ENCODE measurements around the gene TMEM52. TPM values are rescaled to one million over a fixed set of nuclear protein-coding genes. Genes with fewer than 3 reads are reported as not detected.

The TMEM52 gene
- polyA plus RNA-seq, 2 of the 4 experiments (the other 2 are of a cell fraction), result 0.36 to 0.41 TPM

DNA sequence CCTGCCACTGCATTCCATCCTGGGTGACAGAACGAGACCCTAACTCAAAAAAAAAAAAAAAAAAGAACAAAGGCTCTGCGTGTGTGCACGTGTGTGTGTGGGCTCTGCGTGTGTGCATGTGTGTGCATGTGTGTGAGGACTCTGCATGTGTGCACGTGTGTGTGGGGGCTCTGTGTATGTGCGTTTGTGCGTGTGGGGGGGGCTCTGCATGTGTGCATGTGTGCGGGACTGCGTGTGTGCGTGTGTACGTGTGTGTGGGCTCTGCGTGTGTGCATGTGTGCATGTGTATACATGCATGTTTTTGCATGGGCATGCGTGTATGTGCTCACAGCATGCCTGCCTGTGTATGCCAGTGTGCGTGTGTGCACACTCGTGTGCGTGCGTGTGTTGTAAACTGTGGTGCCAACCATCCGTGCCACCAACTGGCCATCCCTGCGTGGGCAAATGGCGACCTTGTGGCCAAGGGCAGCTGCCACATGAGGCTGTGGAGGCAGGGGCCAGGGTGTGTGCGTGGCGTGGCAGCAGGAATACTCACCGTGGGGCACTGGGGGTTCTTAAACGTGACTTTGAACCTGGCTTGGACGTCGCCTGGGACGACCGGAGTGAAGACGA, 26.8 kb upstream of the TMEM52 start:
- DNase-seq (ENCODE audit: low read depth in 1 of 2, low spot score in 1 of 2) (no peak), FAIRE-seq (no peak), ATAC-seq (no peak)
- CTCF ChIA-PET, result interaction anchor here (2.8 to 12.7 kb wide), 3 partner anchors 12 to 229 kb away, joined by 8 to 127 read pairs (median 76); no protein-coding TSS in a partner anchor
- Histone ChIP-seq H3K9me3 (no peaks in the 10 kb centered on the region), H3K27ac (no peak overlapping the region), H3K4me1 (no peaks in the 10 kb centered on the region), H3K4me3 (no peak overlapping the region), H3K4me2 (no peak overlapping the region)
- 61% methylated on average over 17 of the region's 29 CpGs for WGBS (ENCODE audit: missing lambda C conversion rate)
- no peak for TF ChIP-seq JUNB (IDR thresholded peaks at IDR 0.05)
- no peak for TF ChIP-seq ZSCAN20 (CRISPR knock-in tag; IDR thresholded peaks at IDR 0.05)
- TF ChIP-seq RNF2 (IDR thresholded peaks at IDR 0.05; ENCODE audit: borderline replicate concordance, low read depth), result no peak
- TF ChIP-seq HOXB13 (CRISPR knock-in tag; IDR thresholded peaks at IDR 0.05; ENCODE audit: low read depth), result no peak
- TF ChIP-seq, protein P1, sequence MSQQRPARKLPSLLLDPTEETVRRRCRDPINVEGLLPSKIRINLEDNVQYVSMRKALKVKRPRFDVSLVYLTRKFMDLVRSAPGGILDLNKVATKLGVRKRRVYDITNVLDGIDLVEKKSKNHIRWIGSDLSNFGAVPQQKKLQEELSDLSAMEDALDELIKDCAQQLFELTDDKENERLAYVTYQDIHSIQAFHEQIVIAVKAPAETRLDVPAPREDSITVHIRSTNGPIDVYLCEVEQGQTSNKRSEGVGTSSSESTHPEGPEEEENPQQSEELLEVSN (IDR thresholded peaks at IDR 0.05; ENCODE audit: borderline replicate concordance, low read depth), result no peak
- no peak for TF ChIP-seq MAFK (IDR thresholded peaks at IDR 0.05; ENCODE audit: partially characterized antibody)
- TF ChIP-seq TFCP2L1 (CRISPR knock-in tag; IDR thresholded peaks at IDR 0.05), result no peak
- no peak for TF ChIP-seq SREBF2 (IDR thresholded peaks at IDR 0.05)
- TF ChIP-seq KDM1A (IDR thresholded peaks at IDR 0.05; ENCODE audit: low read depth), result no peak
- no peak for TF ChIP-seq MAZ (IDR thresholded peaks at IDR 0.05; ENCODE audit: borderline replicate concordance, low read depth, low read length)
- TF ChIP-seq, protein P2, sequence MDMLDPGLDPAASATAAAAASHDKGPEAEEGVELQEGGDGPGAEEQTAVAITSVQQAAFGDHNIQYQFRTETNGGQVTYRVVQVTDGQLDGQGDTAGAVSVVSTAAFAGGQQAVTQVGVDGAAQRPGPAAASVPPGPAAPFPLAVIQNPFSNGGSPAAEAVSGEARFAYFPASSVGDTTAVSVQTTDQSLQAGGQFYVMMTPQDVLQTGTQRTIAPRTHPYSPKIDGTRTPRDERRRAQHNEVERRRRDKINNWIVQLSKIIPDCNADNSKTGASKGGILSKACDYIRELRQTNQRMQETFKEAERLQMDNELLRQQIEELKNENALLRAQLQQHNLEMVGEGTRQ (IDR thresholded peaks at IDR 0.05), result no peak
- TF ChIP-seq RARB (CRISPR knock-in tag; IDR thresholded peaks at IDR 0.05), result no peak
- no peak for TF ChIP-seq FOXS1 (CRISPR knock-in tag; IDR thresholded peaks at IDR 0.05)
- no peak for TF ChIP-seq CBX2 (IDR thresholded peaks at IDR 0.05; ENCODE audit: borderline replicate concordance, low read depth)
- TF ChIP-seq CHD2 (IDR thresholded peaks at IDR 0.05; ENCODE audit: low read length, partially characterized antibody), result no peak
- POLR2A ChIA-PET, result no interaction called here

DNA sequence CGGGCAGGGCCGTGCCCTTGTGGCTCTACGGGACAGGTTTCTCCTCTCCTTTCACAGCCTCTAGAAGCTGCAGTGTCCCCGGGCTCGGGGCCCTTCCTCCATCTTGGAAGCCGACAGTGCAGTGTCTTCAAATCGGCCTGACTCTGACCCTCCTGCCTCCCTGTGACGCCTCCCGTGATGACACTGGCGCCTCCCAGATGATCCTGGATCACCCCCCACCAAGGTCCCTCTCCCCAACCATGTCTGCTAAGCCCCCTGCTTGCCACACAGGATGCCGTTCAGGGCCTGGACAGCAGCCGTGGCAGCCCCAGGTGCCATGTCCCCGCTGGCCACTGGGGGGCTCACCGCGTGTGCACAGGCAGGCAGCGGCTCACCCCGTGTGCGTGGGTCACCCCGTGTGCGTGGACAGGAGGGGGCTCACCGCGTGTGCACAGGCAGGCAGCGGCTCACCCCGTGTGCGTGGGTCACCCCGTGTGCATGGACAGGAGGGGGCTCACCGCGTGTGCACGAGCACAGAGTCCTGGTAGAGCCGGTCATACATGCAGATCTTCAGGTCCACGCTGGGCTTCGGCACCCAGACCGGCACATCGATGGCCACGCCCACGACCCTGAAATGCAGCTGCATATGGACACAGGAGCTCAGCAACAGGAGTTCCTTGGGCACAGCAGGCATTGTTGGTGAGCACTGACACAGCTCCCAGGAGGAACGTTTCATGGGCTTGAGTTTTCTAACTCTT, 24.9 kb upstream of the TMEM52 start:
- ATAC-seq (peak; percentile 94 to 97), FAIRE-seq (no peak), DNase-seq (ENCODE audit: low read depth in 1 of 2, low spot score in 1 of 2) (peak; percentile 64 to 71)
- CTCF ChIA-PET, result interaction anchor here (0.5 to 12.7 kb wide), 16 partner anchors 9 to 230 kb away, joined by 3 to 127 read pairs (median 4); no protein-coding TSS in a partner anchor
- WGBS (ENCODE audit: missing lambda C conversion rate), result 22% methylated on average over 11 of the region's 37 CpGs
- Histone ChIP-seq H3K27ac (peak overlapping the region in 1 of 2 experiments; percentile 57; a peak in 3 of 6 replicates), H3K4me3 (0 out of 3 replicates have a peak overlapping the region, but pooled peaks have one; percentile 11), H3K4me1 (no peaks in the 10 kb centered on the region), H3K4me2 (peak overlapping the region; percentile 67), H3K9me3 (no peaks in the 10 kb centered on the region)
- TF ChIP-seq SMC3 (IDR thresholded peaks at IDR 0.05) (peak; percentile 72), CBX2 (IDR thresholded peaks at IDR 0.05; ENCODE audit: borderline replicate concordance, low read depth) (no peak), RAD21 (conservative IDR thresholded peaks at IDR 0.05 in 1 of 2, IDR thresholded peaks at IDR 0.05 in 1 of 2) (peak; percentile 37 to 42; a peak in 3 of 5 replicates), JUNB (IDR thresholded peaks at IDR 0.05) (no peak), EHMT2 (IDR thresholded peaks at IDR 0.05; ENCODE audit: low read depth) (no peak), FOXS1 (CRISPR knock-in tag; IDR thresholded peaks at IDR 0.05) (no peak), RARB (CRISPR knock-in tag; IDR thresholded peaks at IDR 0.05) (no peak), KDM1A (IDR thresholded peaks at IDR 0.05; ENCODE audit: low read depth) (0 out of 2 replicates have a peak, but pooled peaks have one; percentile 54), MAZ (IDR thresholded peaks at IDR 0.05; ENCODE audit: borderline replicate concordance, low read depth, low read length) (no peak), ZC3H11A (IDR thresholded peaks at IDR 0.05) (no peak)
- TF ChIP-seq, protein P3, sequence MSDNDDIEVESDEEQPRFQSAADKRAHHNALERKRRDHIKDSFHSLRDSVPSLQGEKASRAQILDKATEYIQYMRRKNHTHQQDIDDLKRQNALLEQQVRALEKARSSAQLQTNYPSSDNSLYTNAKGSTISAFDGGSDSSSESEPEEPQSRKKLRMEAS (IDR thresholded peaks at IDR 0.05), result peak; percentile 74
- TF ChIP-seq, protein P4, sequence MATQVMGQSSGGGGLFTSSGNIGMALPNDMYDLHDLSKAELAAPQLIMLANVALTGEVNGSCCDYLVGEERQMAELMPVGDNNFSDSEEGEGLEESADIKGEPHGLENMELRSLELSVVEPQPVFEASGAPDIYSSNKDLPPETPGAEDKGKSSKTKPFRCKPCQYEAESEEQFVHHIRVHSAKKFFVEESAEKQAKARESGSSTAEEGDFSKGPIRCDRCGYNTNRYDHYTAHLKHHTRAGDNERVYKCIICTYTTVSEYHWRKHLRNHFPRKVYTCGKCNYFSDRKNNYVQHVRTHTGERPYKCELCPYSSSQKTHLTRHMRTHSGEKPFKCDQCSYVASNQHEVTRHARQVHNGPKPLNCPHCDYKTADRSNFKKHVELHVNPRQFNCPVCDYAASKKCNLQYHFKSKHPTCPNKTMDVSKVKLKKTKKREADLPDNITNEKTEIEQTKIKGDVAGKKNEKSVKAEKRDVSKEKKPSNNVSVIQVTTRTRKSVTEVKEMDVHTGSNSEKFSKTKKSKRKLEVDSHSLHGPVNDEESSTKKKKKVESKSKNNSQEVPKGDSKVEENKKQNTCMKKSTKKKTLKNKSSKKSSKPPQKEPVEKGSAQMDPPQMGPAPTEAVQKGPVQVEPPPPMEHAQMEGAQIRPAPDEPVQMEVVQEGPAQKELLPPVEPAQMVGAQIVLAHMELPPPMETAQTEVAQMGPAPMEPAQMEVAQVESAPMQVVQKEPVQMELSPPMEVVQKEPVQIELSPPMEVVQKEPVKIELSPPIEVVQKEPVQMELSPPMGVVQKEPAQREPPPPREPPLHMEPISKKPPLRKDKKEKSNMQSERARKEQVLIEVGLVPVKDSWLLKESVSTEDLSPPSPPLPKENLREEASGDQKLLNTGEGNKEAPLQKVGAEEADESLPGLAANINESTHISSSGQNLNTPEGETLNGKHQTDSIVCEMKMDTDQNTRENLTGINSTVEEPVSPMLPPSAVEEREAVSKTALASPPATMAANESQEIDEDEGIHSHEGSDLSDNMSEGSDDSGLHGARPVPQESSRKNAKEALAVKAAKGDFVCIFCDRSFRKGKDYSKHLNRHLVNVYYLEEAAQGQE (IDR thresholded peaks at IDR 0.05), result peak; percentile 79
- TF ChIP-seq, protein P5, sequence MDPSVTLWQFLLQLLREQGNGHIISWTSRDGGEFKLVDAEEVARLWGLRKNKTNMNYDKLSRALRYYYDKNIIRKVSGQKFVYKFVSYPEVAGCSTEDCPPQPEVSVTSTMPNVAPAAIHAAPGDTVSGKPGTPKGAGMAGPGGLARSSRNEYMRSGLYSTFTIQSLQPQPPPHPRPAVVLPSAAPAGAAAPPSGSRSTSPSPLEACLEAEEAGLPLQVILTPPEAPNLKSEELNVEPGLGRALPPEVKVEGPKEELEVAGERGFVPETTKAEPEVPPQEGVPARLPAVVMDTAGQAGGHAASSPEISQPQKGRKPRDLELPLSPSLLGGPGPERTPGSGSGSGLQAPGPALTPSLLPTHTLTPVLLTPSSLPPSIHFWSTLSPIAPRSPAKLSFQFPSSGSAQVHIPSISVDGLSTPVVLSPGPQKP (IDR thresholded peaks at IDR 0.05; ENCODE audit: low read depth, low read length), result no peak
- TF ChIP-seq, protein P6, sequence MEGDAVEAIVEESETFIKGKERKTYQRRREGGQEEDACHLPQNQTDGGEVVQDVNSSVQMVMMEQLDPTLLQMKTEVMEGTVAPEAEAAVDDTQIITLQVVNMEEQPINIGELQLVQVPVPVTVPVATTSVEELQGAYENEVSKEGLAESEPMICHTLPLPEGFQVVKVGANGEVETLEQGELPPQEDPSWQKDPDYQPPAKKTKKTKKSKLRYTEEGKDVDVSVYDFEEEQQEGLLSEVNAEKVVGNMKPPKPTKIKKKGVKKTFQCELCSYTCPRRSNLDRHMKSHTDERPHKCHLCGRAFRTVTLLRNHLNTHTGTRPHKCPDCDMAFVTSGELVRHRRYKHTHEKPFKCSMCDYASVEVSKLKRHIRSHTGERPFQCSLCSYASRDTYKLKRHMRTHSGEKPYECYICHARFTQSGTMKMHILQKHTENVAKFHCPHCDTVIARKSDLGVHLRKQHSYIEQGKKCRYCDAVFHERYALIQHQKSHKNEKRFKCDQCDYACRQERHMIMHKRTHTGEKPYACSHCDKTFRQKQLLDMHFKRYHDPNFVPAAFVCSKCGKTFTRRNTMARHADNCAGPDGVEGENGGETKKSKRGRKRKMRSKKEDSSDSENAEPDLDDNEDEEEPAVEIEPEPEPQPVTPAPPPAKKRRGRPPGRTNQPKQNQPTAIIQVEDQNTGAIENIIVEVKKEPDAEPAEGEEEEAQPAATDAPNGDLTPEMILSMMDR (IDR thresholded peaks at IDR 0.05), result peak; percentile 67
- POLR2A ChIA-PET, result no interaction called here
